Measurements from ENCODE around the gene SH3GL1. TPM values are rescaled to one million over a fixed set of nuclear protein-coding genes. Genes with fewer than 3 reads are reported as not detected.

SH3GL1 gene
- total RNA-seq, 1 experiment from 2014 or later: 37.6 TPM

GRCh38 chr19:4320419-4320818, 79.9 kb downstream of the SH3GL1 start:
- no peak for DNase-seq (ENCODE audit: low read depth, low spot score)
- in situ Hi-C loops (cut with HindIII; ENCODE audit: low pct_unique_long_range_greater_than_20kb, low sequenced_read_pairs): no loop called here

GRCh38 chr19:4319067-4319718, 81.2 kb downstream of the SH3GL1 start:
- in situ Hi-C loops (cut with HindIII; ENCODE audit: low pct_unique_long_range_greater_than_20kb, low sequenced_read_pairs): no loop called here

DNA sequence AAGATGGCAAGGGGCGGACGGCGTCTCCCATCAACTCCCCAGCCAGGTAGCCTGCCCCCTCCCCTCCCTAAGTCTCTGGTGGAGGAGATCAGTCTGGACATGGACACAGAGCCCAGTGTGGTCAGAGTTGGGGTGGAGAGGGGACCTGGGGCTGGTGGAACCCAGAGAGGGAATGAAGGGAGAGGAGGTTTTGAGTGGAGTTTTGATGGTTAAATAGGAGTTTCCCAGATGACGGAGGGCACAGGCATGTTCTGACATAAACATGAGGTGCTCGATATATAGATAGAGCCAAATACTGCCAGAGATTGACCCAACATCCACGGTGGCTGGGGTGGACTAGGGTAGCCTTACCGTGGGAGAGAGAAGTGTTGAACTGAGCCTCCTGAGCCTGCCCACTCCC, 81.9 kb downstream of the SH3GL1 start:
- in situ Hi-C loops (cut with HindIII; ENCODE audit: low pct_unique_long_range_greater_than_20kb, low sequenced_read_pairs): no loop called here
- DNase-seq (ENCODE audit: low read depth, low spot score): no peak

More at GRCh38 chr19:4319067-4319718, 81.2 kb downstream of the SH3GL1 start:
- DNase-seq (ENCODE audit: low read depth, low spot score): no peak

DNA sequence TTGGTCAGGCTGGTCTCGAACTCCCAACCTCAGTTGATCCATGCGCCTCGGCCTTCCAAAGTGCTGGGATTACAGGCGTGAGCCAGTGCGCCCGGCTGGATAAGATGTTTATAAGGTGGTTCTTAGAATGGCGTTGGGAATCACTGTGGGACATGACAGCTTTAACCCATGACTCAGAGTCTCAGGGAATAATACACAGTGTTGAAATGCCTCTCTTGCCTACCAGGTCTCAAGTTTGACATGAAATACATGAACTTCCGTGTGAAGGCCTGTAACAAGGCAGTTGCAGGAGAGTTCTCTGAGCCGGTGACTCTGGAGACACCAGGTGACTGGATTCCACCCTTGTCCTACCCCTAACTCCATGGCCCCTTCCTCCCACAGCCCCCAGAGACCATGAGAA, 83.4 kb downstream of the SH3GL1 start:
- no peak for DNase-seq (ENCODE audit: low read depth, low spot score)
- in situ Hi-C loops (cut with HindIII; ENCODE audit: low pct_unique_long_range_greater_than_20kb, low sequenced_read_pairs): no loop called here

DNA sequence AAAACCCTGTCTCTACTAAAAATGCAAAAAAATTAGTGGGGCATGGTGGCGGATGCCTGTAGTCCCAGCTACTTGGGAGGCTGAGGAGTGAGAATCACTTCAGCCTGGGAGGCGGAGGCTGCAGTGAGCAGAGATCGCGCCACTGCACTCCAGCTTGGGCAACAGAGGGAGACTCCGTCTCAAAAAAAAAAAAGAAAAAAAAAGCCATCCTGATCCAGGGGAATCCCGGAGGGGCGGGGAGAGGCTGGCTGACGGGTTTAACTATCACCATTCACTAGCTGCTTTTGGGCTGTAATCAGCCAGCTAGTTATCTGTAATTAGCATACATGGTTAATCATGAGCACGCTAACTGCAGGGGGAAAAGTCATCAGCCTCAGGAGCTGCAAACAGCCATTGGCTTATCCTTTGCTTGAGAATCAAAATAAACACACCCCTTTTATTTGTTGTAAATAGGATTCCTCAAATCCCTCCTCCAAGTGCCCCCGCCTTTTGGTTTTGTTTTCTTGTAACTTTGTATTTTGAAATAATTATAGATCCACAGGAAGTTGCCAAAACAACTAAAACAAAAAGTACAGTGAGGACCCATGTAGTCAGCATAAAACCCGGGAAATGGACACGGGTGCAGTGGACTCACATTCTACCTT, 86.4 kb downstream of the SH3GL1 start:
- in situ Hi-C loops (cut with HindIII; ENCODE audit: low pct_unique_long_range_greater_than_20kb, low sequenced_read_pairs): no loop called here
- DNase-seq (ENCODE audit: low read depth, low spot score): no peak

Small RNAs within 50 kb of the gene (small RNA-seq; reads per million reads assigned to genes)
- gene MIR4746: 0 reads per million in 2 experiments

Other genes starting within 250 kb of the SH3GL1 start
- not detected in 2 replicates for gene CREB3L3, start 246.9 kb downstream of the SH3GL1 start, total RNA-seq (2014; rRNA removed; shearing (Covaris generic))
- 10.0 and 12.1 TPM in 2 replicates for gene SIRT6, start 218.0 kb downstream of the SH3GL1 start, total RNA-seq (2014; rRNA removed; shearing (Covaris generic))
- gene ANKRD24, start 217.9 kb downstream of the SH3GL1 start, total RNA-seq (2014; rRNA removed; shearing (Covaris generic)): 0.05 and 0.16 TPM in 2 replicates
- gene EBI3, start 171.0 kb downstream of the SH3GL1 start, total RNA-seq (2014; rRNA removed; shearing (Covaris generic)): not detected in 2 replicates
- 20.2 and 20.9 TPM in 2 replicates for gene YJU2, start 153.5 kb downstream of the SH3GL1 start, total RNA-seq (2014; rRNA removed; shearing (Covaris generic))
- gene SHD, start 121.3 kb downstream of the SH3GL1 start, total RNA-seq (2014; rRNA removed; shearing (Covaris generic)): 0.42 TPM in 1 of 2 replicates, not detected in the other
- gene TMIGD2, start 98.2 kb downstream of the SH3GL1 start, total RNA-seq (2014; rRNA removed; shearing (Covaris generic)): not detected in 2 replicates
- 2.7 and 2.8 TPM in 2 replicates for gene FSD1, start 95.9 kb downstream of the SH3GL1 start, total RNA-seq (2014; rRNA removed; shearing (Covaris generic))
- 3.1 and 3.8 TPM in 2 replicates for gene STAP2, start 61.7 kb downstream of the SH3GL1 start, total RNA-seq (2014; rRNA removed; shearing (Covaris generic))
- gene MPND, start 57.0 kb downstream of the SH3GL1 start, total RNA-seq (2014; rRNA removed; shearing (Covaris generic)): 3.0 and 5.3 TPM in 2 replicates
- 14.5 and 19.4 TPM in 2 replicates for gene CHAF1A, start 2.1 kb upstream of the SH3GL1 start, total RNA-seq (2014; rRNA removed; shearing (Covaris generic))
- gene UBXN6, start 57.2 kb upstream of the SH3GL1 start, total RNA-seq (2014; rRNA removed; shearing (Covaris generic)): 57.7 and 62.3 TPM in 2 replicates
- gene HDGFL2, start 71.8 kb upstream of the SH3GL1 start, total RNA-seq (2014; rRNA removed; shearing (Covaris generic)): 24.5 and 25.2 TPM in 2 replicates
- 0.05 TPM in 2 replicates for gene PLIN4, start 117.9 kb upstream of the SH3GL1 start, total RNA-seq (2014; rRNA removed; shearing (Covaris generic))
- gene PLIN5, start 134.7 kb upstream of the SH3GL1 start, total RNA-seq (2014; rRNA removed; shearing (Covaris generic)): 1.2 TPM in 1 of 2 replicates, not detected in the other
- 0.05 and 0.21 TPM in 2 replicates for gene LRG1, start 139.5 kb upstream of the SH3GL1 start, total RNA-seq (2014; rRNA removed; shearing (Covaris generic))
- 6.3 and 6.9 TPM in 2 replicates for gene SEMA6B, start 159.1 kb upstream of the SH3GL1 start, total RNA-seq (2014; rRNA removed; shearing (Covaris generic))
- 2.8 and 3.5 TPM in 2 replicates for gene TNFAIP8L1, start 239.0 kb upstream of the SH3GL1 start, total RNA-seq (2014; rRNA removed; shearing (Covaris generic))

All from SK-MEL-5 (cell line).